SK-N-SH (cell line): ENCODE results near the gene ASB8. TPM values are rescaled to one million over a fixed set of nuclear protein-coding genes. Genes with fewer than 3 reads are reported as not detected.

Experiments
- ELF1 ChIP-seq: IDR thresholded peaks from 2 replicates; pipeline ENCODE4 v1.4.0; 2012
- EP300 ChIP-seq, 2 experiments: IDR thresholded peaks; 2 replicates each; pipeline versions ENCODE4 v1.4.0 to v1.6.1; 2012; ENCODE audit warnings: borderline replicate concordance in 1 of 2, low read depth in 1 of 2, low read length in 1 of 2
- FOXJ3 ChIP-seq: sonication (generic); formaldehyde crosslinking; IDR thresholded peaks from 2 replicates; pipeline ENCODE4 v1.5.1; 2020; ENCODE audit warnings: mild to moderate bottlenecking, missing genetic modification reagents
- GABPA ChIP-seq: IDR thresholded peaks from 2 replicates; pipeline ENCODE4 v1.4.0; 2012; ENCODE audit warnings: low read depth, mild to moderate bottlenecking
- GATA2 ChIP-seq: sonication (generic); formaldehyde crosslinking; IDR thresholded peaks from 2 replicates; pipeline ENCODE4 v1.5.0; 2020; ENCODE audit warnings: mild to moderate bottlenecking, missing genetic modification reagents
- IRF3 ChIP-seq: fragments of 150-350 bp; IDR thresholded peaks from 2 replicates; pipeline ENCODE4 v1.6.1; 2016; ENCODE audit warnings: mild to moderate bottlenecking, low read depth, low read length
- NFIC ChIP-seq: IDR thresholded peaks from 2 replicates; pipeline ENCODE4 v1.4.0; 2012; ENCODE audit warnings: borderline replicate concordance
- NRF1 ChIP-seq: IDR thresholded peaks from 2 replicates; pipeline ENCODE4 v1.6.1; 2012; ENCODE audit warnings: low read depth, mild to moderate bottlenecking, low read length
- POLR2AphosphoS5 ChIP-seq: IDR thresholded peaks from 2 replicates; pipeline ENCODE4 v1.6.1; 2012; ENCODE audit warnings: low read depth, low read length
- RAD21 ChIP-seq: IDR thresholded peaks from 2 replicates; pipeline ENCODE4 v1.6.1; 2012; ENCODE audit warnings: mild to moderate bottlenecking, low read length
- RCOR1 ChIP-seq: fragments of 150-350 bp; IDR thresholded peaks from 2 replicates; pipeline ENCODE4 v1.6.1; 2017; ENCODE audit warnings: antibody characterized with exemption, low read length
- REST ChIP-seq: IDR thresholded peaks from 2 replicates; pipeline ENCODE4 v1.6.1; 2012; ENCODE audit warnings: mild to moderate bottlenecking, low read depth, low read length, moderate library complexity
- RFX5 ChIP-seq: IDR thresholded peaks from 2 replicates; pipeline ENCODE4 v1.6.1; 2012; ENCODE audit warnings: mild to moderate bottlenecking, improper control_type of control experiment, low read length
- RXRA ChIP-seq: IDR thresholded peaks from 2 replicates; pipeline ENCODE4 v1.4.0; 2012; ENCODE audit warnings: low read depth, mild to moderate bottlenecking, borderline replicate concordance
- SMC3 ChIP-seq: IDR thresholded peaks from 2 replicates; pipeline ENCODE4 v1.6.1; 2012; ENCODE audit warnings: low read depth, low read length, improper control_type of control experiment
- TAF1 ChIP-seq: IDR thresholded peaks from 2 replicates; pipeline ENCODE4 v1.6.1; 2012; ENCODE audit warnings: low read depth, mild to moderate bottlenecking, low read length, moderate library complexity, borderline replicate concordance
- TCF12 ChIP-seq: IDR thresholded peaks from 2 replicates; pipeline ENCODE4 v1.4.0; 2012
- USF1 ChIP-seq: IDR thresholded peaks from 2 replicates; pipeline ENCODE4 v1.4.0; 2012; ENCODE audit warnings: low read depth, borderline replicate concordance
- YY1 ChIP-seq: IDR thresholded peaks from 2 replicates; pipeline ENCODE4 v1.4.0; 2012; ENCODE audit warnings: low read depth, mild to moderate bottlenecking
- ZBTB33 ChIP-seq: IDR thresholded peaks from 2 replicates; pipeline ENCODE4 v1.4.0; 2012; ENCODE audit warnings: low read depth, borderline replicate concordance
- polyA plus RNA-seq, 3 experiments: library from polyadenylated mRNA; depleted of rRNA; stranded (reverse); fragments of >200 nt; gene quantifications; 2 replicates each; pipeline ENCODE4 v1.2.3, GENCODE V29; 2012
- TF ChIP-seq, protein P1 (sequence below): fragments of 200-600 bp; sonication (generic); IDR thresholded peaks from 2 replicates; pipeline ENCODE4 v1.6.1; 2017; ENCODE audit warnings: antibody characterized with exemption, mild to moderate bottlenecking, moderate library complexity

The ASB8 gene
- polyA plus RNA-seq, 1 of the 3 experiments (the other 2 are of a cell fraction), result 13.8 TPM

DNA sequence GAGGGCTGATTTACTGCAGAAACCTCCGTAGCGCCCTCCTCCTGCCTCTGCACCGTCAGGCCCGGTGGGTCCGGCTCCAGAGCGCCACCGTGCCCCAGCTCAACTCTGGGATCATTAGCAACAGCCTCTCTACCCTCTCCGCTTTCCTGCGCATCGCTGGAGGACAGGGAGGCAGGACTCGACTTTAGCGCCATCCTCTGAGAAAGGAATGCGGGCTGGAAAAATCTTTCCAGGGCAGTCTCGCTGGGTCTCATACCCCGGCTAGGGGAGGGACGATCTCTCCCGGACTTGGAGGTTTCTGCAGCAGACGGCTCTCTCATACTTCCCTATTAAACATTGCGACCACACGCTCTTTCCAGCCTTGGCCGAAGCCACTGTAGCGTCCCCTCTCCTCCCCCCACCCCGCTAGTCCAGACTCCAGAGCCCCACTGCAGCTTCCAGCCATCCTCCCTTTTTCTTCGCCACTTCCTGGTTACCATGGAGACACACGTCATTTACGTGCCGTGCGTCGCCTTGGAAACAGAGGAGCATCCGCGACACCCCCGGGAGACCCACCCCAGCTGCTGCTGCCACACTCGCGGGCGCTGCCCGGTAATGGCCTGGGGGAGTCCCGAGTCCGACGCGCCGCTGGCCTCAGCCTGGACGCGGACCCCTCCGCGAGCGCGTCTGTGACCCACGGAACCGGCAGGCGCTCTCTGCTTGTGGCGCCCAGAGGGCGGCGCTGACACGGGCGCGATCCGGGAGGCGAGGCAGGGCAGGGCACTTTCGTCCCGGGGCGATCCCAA, 26.0 kb upstream of the ASB8 start, which contains the start of gene CCDC184 (continued):
- TF ChIP-seq GATA2 (CRISPR knock-in tag) (no peak), NRF1 (peak; percentile 56), TAF1 (0 out of 2 replicates have a peak, but pooled peaks have one; percentile 48), EP300 (IDR thresholded peaks at IDR 0.05; ENCODE audit: borderline replicate concordance in 1 of 2, low read depth in 1 of 2, low read length in 1 of 2) (no peak; a peak in 2 of 4 replicates), RFX5 (peak; percentile 95), YY1 (peak; percentile 11; the same call in 1 of the 2 replicates), TCF12 (no peak; the same call in 1 of the 2 replicates), RCOR1 (no peak), ELF1 (peak; percentile 82; the same call in 1 of the 2 replicates), GABPA (no peak; the same call in 1 of the 2 replicates), POLR2AphosphoS5 (peak; percentile 72; the same call in 1 of the 2 replicates), USF1 (no peak), SMC3 (peak; percentile 32; the same call in 1 of the 2 replicates), IRF3 (no peak), ZBTB33 (no peak), NFIC (no peak), FOXJ3 (CRISPR knock-in tag) (no peak), REST (no peak), RXRA (no peak), RAD21 (peak; percentile 40)
- TF ChIP-seq, protein P1, sequence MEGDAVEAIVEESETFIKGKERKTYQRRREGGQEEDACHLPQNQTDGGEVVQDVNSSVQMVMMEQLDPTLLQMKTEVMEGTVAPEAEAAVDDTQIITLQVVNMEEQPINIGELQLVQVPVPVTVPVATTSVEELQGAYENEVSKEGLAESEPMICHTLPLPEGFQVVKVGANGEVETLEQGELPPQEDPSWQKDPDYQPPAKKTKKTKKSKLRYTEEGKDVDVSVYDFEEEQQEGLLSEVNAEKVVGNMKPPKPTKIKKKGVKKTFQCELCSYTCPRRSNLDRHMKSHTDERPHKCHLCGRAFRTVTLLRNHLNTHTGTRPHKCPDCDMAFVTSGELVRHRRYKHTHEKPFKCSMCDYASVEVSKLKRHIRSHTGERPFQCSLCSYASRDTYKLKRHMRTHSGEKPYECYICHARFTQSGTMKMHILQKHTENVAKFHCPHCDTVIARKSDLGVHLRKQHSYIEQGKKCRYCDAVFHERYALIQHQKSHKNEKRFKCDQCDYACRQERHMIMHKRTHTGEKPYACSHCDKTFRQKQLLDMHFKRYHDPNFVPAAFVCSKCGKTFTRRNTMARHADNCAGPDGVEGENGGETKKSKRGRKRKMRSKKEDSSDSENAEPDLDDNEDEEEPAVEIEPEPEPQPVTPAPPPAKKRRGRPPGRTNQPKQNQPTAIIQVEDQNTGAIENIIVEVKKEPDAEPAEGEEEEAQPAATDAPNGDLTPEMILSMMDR, result peak; percentile 54
